RKO (cell line): ENCODE data around the gene GALNT17.
"Not testable (repeated sequence)": the region's sequence is repeated elsewhere in the genome, so short reads cannot be mapped to it uniquely, and the experiment has no call there.

Experiments
- DNase-seq: peaks from one replicate; pipeline ENCODE4 v3.0.0-alpha.2; 2016; ENCODE audit warnings: low spot score

Gene GALNT17

DNA sequence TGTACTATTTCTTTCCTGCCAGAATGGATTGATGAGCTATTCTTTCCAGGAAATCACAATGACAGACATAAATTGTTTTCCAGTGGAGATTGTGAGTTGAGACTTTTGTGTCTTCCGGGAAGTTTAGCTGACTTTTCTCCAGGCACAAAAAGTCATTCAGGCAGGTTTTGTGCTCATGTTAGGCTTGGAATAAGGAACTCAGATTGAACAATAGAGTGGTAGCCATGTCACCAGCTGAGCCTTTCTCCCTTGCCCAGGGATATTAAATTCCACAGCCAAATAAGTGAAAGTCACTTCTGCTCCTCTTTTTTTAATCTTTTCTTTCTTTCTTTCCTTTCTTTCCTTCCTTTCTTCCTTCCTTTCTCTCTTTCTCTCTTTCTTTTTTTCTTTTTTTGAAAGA, 559.6 kb downstream of the GALNT17 start:
- DNase-seq = no peak

DNA sequence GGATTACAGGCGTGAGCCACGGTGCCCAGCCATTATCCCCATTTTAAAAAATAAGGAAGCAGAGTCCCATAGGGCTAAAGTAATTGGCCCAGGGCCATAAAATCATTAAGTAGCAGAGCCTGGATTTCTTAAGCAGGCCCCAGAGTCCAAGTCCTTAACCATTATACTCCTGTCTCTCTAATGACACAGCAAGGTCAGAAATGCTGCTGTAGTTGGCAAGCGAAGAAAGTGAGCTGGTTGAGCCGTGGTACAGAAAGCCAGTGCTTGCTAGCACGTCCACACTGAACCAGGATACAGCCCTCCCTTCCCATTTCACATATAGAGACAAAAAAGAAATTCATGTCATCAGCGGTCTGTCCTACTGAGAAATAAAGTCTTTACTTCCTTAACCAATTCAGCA, 562.7 kb downstream of the GALNT17 start:
- DNase-seq = no peak

DNA sequence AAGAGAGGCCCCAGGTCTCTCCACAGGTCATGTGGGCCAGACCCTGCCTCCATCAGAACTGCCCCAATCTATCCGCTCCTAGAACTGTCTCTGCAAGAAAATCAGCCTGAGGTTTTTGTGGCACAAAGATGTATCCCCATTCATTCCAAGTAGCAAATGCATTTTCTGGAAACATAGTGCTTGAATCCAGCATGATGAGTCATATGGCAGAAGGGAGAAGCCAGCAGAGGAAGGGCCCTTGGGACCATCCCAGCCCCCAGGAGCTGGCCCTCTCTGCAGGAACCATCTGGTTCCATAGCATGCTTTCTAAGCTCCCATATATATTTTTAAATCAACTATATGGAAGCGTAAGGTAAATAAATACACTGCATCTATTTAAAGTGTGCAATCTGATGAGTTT, 563.2 kb downstream of the GALNT17 start:
- DNase-seq = no peak

DNA sequence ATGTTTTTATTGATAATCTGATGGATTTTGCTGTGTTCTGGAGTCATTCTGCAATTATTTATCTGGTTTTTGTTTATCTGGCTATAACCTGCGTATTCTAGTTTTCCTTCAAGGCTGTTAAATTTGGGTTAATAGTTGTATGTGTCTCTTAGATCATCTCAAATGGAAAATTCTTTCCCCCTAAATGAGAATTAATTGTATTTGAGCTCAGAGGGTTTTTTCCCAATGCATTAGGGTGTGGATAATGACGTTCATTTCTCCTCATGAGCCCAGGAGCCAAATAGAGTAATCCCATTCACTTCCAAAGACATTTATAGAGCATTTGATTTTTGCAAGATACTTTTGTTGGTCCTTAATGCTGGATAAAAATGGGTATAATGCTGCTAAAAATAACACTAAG, 564.6 kb downstream of the GALNT17 start:
- DNase-seq = no peak

DNA sequence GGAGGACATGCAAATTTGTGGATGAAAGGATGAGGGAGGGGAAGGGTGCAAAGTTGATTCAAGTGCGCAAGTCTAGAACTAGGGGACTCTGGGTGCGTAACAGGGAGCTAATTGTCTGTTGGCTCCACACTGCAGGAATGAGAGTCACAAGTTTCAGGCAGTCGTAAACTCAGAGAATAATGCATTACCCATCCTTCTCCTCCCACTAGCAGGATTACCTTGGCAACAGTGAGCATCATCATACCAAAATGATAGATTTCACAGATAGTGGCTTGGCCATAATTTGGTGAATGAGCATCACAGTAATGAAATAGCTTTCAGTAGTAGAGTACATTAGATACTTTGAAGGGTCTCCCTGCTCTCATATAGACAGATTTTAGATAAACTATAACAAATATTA, 565.5 kb downstream of the GALNT17 start:
- DNase-seq = no peak

DNA sequence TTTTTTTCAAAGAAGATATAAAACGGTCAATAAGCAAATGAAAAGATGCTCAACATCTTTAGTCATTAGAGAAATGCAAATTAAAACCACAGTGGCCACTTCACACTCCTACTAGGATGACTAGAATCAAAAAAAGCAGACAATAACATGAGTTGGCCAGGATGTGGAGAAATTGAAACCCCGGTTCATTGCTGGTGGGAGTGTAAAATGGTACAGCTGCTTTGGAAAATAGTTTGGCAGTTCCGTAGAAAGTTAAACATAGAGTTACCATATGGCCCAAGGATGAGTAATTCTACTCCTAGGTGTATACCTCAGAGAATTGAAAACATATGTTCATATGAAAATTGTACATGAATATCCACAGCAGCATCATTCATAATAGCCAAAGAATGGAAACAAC, 573.3 kb downstream of the GALNT17 start:
- DNase-seq = no peak

DNA sequence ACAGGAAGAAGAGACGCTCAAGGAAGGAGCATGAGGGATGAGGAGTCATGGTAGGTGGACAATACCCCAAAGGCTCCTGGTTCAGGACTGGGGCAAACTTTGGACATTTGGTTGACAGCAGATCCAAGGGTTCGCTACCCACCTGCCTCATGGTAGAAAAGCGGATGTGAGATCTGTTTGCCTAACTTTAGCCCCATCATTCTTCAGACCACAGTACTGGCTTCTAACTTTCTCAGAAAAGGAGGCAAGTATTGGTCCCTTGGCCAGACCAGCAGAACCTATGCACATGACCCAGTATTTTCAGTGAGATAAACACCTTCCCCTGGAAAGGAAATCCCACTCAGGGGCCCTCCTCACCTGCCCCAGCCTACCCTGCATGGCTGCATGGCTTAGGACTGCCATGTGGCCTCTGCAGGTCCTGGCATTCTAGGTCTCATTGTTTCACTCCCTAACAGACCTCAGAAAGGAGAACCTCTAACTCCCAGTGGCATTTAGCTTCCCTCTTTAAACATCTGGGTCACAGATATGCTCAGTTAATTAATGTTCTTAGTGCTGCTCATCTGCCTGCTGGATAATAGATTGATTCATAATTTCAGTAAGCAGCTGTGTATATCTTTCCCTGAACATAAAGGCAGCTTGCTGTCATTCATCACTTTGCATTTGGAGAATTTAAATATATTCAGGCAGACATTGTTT, 574.1 kb downstream of the GALNT17 start:
- DNase-seq = no peak

DNA sequence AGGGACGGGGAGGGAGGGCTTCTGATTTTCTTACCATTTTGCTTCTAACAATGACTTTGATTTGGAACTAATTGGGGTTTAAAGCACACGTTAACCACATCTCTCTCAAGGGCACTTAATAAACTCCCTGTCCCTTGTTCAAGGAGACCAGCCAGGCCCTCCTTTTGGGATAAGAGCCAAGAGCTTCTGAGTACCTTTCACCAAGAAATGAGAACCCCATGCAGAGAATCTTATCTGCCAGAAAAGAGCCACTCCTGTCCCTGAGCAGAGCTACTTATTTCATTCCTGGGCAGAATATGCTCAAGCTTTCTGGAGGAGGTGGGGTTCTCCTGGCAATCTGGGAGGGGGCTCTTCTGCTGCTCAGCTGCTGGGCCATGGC, 574.6 kb downstream of the GALNT17 start:
- DNase-seq = no peak

DNA sequence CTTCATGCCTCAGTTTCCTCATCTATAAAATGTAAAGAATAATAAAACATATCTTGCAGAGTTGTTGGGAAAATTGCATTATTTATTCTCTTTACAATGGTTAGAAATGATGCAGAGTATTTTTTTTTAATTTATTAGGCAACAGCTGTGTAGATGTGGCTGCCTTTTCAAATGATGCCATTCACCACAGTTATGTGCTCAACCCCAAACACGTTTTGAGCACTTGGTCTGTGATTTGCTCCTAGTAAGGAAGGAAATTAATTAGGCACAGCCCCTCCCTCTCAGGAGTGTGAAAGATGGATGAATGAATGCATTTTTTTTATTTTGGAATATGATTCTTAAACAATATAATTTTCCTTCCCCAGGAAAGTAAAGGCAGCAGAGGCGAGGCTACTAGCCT, 575.1 kb downstream of the GALNT17 start:
- no peak for DNase-seq

DNA sequence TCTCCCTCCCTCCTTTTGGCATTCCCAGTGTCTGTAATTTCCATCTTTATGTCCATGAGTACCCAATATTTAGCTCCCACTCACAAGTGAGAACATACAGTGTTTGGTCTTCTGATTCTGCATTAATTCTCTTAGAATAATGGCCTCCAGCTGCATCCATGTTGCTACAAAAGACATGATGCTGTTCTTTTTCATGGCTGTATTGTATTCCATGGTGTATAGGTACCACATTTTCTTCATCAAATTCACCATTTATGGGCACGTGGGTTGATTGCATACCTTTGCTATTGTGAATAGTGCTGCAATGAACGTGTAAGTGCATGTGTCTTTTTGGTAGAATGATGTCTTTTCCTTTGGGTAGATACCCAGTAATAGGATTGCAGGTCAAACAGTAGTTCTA, 576.8 kb downstream of the GALNT17 start:
- DNase-seq = no peak

DNA sequence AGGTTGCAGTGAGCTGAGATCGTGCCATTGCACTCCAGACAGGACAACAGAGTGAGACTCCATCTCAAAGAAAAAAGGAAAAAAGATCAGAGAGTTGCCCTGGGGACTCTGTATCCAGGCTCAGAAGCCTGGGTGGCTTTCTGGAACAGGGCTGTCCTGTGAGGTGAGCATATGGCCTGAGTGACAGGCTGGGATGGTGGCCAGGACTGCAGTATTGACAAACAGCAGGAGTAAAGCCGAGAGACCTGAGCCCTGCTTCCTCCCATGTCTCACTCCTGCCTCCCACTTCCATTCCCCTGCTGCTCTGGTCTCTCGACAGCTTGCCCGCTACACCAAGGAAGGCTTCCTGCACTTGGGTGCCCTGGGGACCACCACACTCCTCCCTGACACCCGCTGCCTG, 578.5 kb downstream of the GALNT17 start:
- no peak for DNase-seq

DNA sequence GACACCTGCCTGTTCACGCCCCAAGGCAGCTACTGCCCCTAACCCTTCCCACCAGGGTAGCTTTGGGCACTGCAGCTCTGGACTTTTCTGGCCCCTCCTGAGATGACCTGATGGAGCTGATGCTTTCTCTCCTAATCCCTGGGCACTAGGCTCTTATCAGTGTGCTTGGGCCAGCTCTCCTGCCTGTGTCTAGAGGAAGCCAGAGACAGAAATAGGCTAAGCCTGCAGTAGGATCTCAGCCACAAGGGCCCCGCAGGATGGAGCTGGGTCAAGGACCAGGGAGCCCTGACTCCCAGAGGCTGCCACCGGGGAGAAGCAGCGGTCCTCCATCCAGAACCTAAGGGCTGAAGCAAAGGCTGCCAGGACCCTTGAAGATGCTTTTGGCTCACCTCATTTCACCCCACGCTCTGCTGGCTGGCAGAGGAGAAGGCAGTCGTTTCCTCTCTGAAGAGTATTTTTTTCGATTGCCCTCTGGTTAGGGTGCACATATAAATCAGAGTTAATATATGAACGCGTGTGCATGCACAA, 580.8 kb downstream of the GALNT17 start:
- DNase-seq = no peak

DNA sequence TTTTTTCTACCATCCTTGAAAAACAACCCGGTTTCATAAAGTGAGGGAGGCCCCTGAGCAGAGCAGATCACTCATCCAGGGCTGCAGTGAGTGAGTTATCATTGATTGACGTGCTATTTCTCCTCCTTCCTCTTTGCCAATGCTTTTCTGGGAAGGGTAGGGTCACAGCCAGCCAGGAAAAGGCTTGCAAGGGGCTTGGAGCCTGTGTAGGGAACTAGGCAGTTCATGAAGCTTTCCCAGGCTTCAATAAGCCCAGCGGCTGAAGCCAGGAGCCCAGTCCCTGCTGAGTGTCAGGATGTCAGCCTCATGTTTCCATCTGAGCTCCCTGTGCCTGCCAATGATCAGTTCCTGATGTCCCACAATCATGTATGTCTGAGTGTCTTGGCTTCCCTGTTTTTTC, 584.7 kb downstream of the GALNT17 start:
- DNase-seq = no peak

DNA sequence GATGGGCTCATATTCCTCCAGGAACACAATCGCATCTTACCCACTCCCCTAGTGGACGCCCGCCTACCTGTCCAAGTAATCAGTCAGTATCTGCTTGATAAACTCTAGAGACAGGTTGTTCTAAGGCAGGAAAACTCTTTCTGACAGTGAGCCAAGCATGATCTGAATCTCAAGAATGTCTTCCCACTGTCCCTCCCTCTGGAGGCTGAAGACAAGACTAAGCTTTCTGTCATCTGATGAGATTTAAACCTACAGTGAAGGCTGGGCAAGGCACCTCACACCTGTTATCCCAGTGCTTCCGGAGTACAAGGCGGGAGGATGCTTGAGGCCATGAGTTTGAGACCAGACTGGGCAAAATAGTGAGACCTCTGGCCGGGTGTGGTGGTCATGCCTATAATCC, 586.6 kb downstream of the GALNT17 start:
- no peak for DNase-seq

DNA sequence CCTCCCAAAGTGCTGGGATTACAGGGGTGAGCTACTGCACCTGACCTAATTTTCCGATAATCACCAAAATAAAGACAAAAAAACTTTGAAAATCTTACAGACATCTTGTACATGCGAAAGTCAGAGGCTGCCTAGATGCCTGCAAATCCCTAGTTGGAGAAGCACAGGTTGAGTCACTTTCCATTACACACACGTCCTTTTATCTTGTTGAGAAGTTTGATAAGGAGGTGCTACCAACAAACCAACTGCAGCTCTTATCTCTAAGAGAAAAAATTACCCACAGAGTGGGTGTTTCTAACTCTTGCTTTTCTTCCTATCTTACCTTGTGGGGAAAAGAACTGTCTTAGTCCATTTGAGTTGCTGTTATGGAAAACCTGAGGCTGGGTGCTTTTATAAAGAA, 589.8 kb downstream of the GALNT17 start:
- DNase-seq = no peak

DNA sequence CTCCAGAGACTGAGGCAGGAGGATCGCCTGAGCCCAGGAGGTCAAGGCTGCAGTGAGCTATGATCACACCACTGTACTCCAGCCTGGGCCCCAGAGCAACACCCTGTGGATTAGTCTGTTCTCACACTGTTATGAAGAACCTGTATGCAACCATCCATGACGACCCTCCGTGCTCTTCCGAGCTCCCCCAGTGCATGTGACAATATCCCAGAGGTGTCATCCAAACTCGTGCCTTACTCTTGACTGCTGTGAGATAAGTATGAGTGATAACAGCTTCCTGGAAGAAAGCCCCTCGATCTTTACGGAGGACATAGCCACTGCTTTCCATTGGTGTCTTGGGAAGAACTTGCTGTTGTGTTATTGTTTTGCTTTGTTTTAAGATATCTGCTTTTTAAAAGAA, 591.9 kb downstream of the GALNT17 start:
- no peak for DNase-seq

DNA sequence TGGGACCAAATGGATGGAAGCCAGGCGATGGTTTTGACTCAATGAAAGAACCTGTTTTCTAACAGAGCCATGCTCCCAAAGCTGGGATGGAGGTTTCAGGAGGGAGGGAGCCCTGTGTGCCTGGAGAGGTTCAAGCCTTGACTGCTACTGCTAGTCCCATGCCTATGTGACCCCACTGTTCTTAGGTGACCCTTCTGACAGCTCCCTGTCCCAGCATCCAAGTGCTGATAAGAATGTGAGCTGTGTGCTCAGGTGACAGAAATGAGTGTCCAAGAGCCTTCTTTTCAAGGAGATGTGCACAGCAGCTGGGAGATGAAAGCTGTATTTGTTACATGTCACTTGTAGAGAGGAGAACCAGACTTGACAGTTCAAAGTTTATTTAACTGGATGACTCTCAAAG, 595.4 kb downstream of the GALNT17 start:
- DNase-seq = no peak

DNA sequence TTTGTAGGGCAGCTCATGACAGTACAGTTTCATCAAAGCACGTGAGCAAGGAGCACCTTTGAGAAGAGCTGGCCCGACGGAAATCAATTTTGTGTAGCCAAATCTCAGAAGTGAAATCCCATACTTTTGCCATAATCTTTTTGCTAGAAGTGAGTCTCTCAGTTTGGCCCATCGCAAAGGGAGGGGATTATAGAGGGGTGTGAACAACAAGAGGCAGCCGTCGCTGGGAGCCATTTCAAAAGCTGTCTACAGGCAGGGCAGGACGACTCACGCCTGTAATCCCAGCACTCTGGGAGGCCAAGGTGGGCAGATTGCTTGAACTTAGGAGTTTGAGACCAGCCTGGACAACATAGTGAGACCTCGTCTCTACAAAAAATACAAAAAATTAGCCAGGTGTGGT, 599.8 kb downstream of the GALNT17 start:
- DNase-seq = no peak

DNA sequence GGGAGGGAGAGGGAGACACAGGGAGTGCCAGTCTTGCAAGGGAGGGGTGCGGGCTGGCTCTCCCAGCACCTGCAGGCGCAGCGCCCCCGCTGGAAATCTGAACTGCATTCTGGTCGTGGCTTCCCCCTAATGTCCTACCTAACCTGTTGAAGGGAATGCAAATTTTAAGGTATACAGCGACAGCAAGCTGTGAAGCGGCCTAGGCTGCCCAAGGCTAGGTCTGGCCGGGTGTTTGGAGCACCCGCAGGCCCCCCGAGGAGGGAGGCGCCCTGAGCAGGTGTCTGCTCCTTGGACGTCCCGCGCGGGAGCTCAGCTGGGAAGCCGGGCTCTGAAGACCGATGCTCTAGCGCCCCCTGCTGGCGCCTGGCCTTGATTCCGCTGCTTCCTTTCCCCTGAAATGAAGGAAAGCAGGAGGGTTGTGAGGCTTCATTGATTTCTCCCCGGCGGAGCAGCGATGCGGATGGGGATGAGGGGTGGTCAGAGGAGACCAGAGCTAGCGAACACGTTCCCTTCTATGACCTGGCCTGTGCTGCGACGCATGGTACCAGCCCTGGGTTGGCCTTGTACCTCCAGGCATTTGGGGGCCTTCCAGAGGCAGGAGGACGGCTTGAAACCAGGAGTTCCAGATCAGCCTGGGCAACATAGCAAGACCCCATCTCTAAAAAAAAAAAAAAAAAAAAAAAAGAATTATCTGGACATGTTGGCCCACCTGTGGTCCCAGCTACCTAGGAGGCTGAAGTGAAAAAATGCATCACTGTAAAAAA, 601.3 kb downstream of the GALNT17 start:
- DNase-seq = peak; percentile 70

DNA sequence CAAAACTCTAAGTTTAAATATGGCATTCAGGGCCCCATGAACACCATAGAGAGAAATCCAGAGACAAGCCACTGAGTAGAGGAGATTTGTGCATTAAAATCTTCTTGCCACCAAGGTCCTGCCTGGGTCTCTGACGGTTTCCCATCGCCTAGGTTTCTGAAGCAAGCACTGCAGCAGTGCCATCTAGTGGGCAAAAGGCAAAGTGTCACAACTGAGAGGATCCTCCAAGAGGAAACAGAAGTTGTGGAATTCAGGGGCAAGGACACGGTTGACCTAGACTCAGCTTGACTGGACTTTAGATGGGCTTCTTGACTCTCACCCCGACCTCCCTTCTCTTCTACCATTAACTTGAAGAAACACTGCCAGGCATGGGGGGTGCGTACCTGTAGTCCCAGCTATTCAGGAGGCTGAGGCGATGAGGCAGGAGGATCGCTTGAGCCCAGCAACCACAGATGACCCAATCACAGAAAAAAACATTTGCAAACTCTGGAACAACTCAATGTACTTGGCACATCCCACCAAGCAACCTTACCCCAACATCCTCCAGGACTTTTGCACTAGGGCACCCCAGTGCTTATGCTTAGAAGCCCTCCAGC, 604.1 kb downstream of the GALNT17 start:
- peak; percentile 62 for DNase-seq

DNA sequence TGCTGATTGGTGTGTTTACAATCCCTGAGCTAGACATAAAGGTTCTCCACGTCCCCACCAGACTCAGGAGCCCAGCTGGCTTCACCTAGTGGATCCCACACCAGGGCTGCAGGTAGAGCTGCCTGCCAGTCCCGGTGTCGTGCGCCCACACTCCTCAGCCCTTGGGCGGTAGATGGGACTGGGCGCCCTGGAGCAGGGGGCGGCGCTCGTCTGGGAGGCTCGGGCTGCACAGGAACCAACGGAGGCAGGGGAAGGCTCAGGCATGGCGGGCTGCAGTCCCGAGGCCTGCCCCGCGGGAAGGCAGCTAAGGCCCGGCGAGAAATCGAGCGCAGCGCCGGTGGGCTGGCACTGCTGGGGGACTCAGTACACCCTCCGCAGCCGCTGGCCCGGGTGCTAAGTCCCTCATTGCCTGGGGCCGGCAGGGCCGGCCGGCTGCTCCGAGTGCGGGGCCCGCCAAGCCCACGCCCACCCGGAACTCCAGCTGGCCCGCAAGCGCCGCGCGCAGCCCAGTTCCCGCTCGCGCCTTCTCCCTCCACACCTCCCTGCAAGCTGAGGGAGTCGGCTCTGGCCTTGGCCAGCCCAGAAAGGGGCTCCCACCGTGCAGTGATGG, 606.1 kb downstream of the GALNT17 start:
- not testable (repeated sequence) for DNase-seq

DNA sequence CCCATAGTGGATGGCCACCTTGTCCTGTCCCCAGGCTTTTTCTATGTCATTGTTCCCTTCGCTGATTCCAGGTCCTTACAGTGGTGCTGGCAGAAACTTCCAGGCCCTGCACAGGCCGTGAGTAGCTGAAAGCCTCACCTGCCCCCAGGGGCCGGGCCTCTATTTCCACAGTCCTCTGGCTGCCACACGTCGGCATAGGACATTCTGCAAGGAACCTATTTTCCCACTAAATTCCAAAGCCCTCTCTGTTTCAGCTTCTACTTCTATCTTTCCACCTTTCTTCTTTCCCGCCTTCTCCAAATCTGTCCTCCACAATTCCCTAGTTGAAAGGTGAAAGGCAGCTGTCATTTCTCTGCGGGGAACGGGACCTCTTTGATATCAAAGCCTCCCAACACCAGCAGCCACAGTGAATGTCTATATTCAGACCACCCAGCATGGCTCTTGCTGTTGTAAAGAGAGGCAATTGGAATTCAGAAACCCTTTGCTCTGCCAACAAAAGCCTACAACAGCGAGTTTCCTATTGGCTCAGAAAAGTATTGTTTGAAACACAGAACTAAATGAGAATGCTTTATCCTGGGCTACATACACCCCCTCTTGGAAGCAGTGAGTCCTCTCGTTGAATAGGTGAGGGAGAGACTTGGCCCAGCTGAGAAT, 607.7 kb downstream of the GALNT17 start:
- DNase-seq = no peak
